Measurements from ENCODE around the gene CLCN6.

CLCN6 gene

DNA sequence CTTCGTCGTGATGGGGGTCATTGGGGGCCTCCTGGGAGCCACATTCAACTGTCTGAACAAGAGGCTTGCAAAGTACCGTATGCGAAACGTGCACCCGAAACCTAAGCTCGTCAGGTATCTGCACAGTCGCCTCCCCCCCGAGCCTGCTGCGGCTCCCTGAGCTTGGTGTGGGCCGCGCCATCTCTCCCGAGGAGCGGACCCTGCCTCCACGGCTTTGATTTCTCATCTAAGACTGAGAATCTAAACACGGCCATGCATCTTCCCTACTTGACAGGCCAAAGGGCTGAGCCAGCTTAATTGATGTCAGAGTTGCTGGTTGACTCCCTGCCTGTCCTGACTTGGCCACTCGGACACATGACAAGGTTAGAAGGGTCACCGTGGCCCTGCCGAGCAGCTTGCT, 22.5 kb downstream of the CLCN6 start:
- Histone ChIP-seq H3K27me3 (ENCODE audit: insufficient read depth, low read length) (no peaks in the 10 kb centered on the region), H3K23ac (ENCODE audit: low read length) (no peak overlapping the region), H3K4me1 (ENCODE audit: control insufficient read depth in 1 of 2, insufficient read depth in 2 of 2, low read length in 2 of 2) (no peaks in the 10 kb centered on the region), H2BK12ac (ENCODE audit: low read length) (no peak overlapping the region), H4K91ac (ENCODE audit: low read depth, low read length) (no peak overlapping the region), H3K36me3 (ENCODE audit: control insufficient read depth in 1 of 2, insufficient read depth in 2 of 2, low read length in 2 of 2) (peaks cover 65 to 83% of the 10 kb centered on the region in 2 experiments), H2AK5ac (ENCODE audit: low read length) (no peak overlapping the region), H3K79me1 (ENCODE audit: low read length) (no peaks in the 10 kb centered on the region), H3K4me2 (ENCODE audit: low read length) (no peak overlapping the region), H4K12ac (ENCODE audit: low read depth, low read length) (no peak overlapping the region), H3K9me3 (ENCODE audit: insufficient read depth, low read depth, low read length) (no peaks in the 10 kb centered on the region), H3K27ac (ENCODE audit: low read depth, low read length) (no peak overlapping the region), H3K14ac (ENCODE audit: low read length) (no peak overlapping the region), H2BK120ac (ENCODE audit: insufficient read depth, low read length, poor library complexity) (no peak overlapping the region), H2AFZ (ENCODE audit: insufficient read depth, low read length, poor library complexity) (no peak overlapping the region), H3K9ac (ENCODE audit: low read length) (no peak overlapping the region), H3K18ac (ENCODE audit: low read length) (no peak overlapping the region), H2BK5ac (ENCODE audit: low read depth, low read length, poor library complexity) (no peak overlapping the region), H4K8ac (ENCODE audit: low read depth, low read length) (no peak overlapping the region), H3K79me2 (ENCODE audit: control insufficient read depth, insufficient read depth, low read length, poor library complexity) (no peaks in the 10 kb centered on the region), H3K4me3 (ENCODE audit: low read depth, low read length) (no peak overlapping the region), H3K4ac (ENCODE audit: low read depth, low read length) (no peak overlapping the region)
- no peak for DNase-seq
- WGBS (ENCODE audit: extremely low coverage, insufficient coverage, insufficient read length) = no CpG with 5 or more reads among the region's 19 CpGs

- DNase-seq = no peak
- no peak overlapping the region for H3K18ac ChIP-seq (ENCODE audit: low read length)
- H3K9me3 ChIP-seq (ENCODE audit: insufficient read depth, low read depth, low read length) = peaks cover 2% of the 10 kb centered on the region
- no peak overlapping the region for H3K9ac ChIP-seq (ENCODE audit: low read length)
- no peak overlapping the region for H2BK5ac ChIP-seq (ENCODE audit: low read depth, low read length, poor library complexity)
- no CpG with 5 or more reads among the region's 9 CpGs for WGBS (ENCODE audit: extremely low coverage, insufficient coverage, insufficient read length)
- H2BK120ac ChIP-seq (ENCODE audit: insufficient read depth, low read length, poor library complexity) = no peak overlapping the region
- no peak overlapping the region for H4K8ac ChIP-seq (ENCODE audit: low read depth, low read length)
- H3K36me3 ChIP-seq (ENCODE audit: control insufficient read depth in 1 of 2, insufficient read depth in 2 of 2, low read length in 2 of 2) = peaks cover 77 to 85% of the 10 kb centered on the region in 2 experiments
- no peak overlapping the region for H3K4ac ChIP-seq (ENCODE audit: low read depth, low read length)
- no peak overlapping the region for H3K4me3 ChIP-seq (ENCODE audit: low read depth, low read length)
- no peaks in the 10 kb centered on the region for H3K27me3 ChIP-seq (ENCODE audit: insufficient read depth, low read length)
- no peak overlapping the region for H2AK5ac ChIP-seq (ENCODE audit: low read length)
- no peak overlapping the region for H2AFZ ChIP-seq (ENCODE audit: insufficient read depth, low read length, poor library complexity)
- H3K14ac ChIP-seq (ENCODE audit: low read length) = no peak overlapping the region
- H3K23ac ChIP-seq (ENCODE audit: low read length) = no peak overlapping the region
- H3K79me2 ChIP-seq (ENCODE audit: control insufficient read depth, insufficient read depth, low read length, poor library complexity) = no peaks in the 10 kb centered on the region
- no peak overlapping the region for H4K91ac ChIP-seq (ENCODE audit: low read depth, low read length)
- no peak overlapping the region for H2BK12ac ChIP-seq (ENCODE audit: low read length)
- H3K79me1 ChIP-seq (ENCODE audit: low read length) = no peaks in the 10 kb centered on the region
- no peak overlapping the region for H3K27ac ChIP-seq (ENCODE audit: low read depth, low read length)
- H4K12ac ChIP-seq (ENCODE audit: low read depth, low read length) = no peak overlapping the region
- H3K4me2 ChIP-seq (ENCODE audit: low read length) = no peak overlapping the region
- no peaks in the 10 kb centered on the region for H3K4me1 ChIP-seq (ENCODE audit: control insufficient read depth in 1 of 2, insufficient read depth in 2 of 2, low read length in 2 of 2)
Measured at GRCh38 chr1:11831945-11832725, 26.1 kb downstream of the CLCN6 start.

DNA sequence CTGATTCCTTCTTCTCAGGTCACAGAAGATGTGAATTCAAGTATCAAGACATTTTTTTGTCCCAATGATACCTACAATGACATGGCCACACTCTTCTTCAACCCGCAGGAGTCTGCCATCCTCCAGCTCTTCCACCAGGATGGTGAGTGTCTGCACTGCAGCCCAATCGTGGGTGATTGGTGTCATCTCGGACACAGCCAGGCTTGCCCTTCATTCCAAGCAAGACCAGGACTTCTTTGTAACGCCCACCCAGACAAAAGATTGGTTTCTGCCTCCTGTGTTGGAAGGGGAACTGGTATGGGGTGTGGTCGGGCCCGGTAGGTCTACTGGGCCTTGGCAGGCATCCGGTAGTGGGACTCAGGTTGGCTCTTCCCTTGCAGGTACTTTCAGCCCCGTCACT, 27.5 kb downstream of the CLCN6 start:
- Histone ChIP-seq H3K27me3 (ENCODE audit: insufficient read depth, low read length) (no peaks in the 10 kb centered on the region), H2BK5ac (ENCODE audit: low read depth, low read length, poor library complexity) (no peak overlapping the region), H3K14ac (ENCODE audit: low read length) (no peak overlapping the region), H3K23ac (ENCODE audit: low read length) (no peak overlapping the region), H2AFZ (ENCODE audit: insufficient read depth, low read length, poor library complexity) (no peak overlapping the region), H3K36me3 (ENCODE audit: control insufficient read depth in 1 of 2, insufficient read depth in 2 of 2, low read length in 2 of 2) (peaks cover 78 to 85% of the 10 kb centered on the region in 2 experiments), H3K4me2 (ENCODE audit: low read length) (no peak overlapping the region), H2BK120ac (ENCODE audit: insufficient read depth, low read length, poor library complexity) (no peak overlapping the region), H4K12ac (ENCODE audit: low read depth, low read length) (no peak overlapping the region), H4K8ac (ENCODE audit: low read depth, low read length) (no peak overlapping the region), H3K4me1 (ENCODE audit: control insufficient read depth in 1 of 2, insufficient read depth in 2 of 2, low read length in 2 of 2) (no peaks in the 10 kb centered on the region), H3K79me1 (ENCODE audit: low read length) (no peaks in the 10 kb centered on the region), H3K4ac (ENCODE audit: low read depth, low read length) (no peak overlapping the region), H3K27ac (ENCODE audit: low read depth, low read length) (no peak overlapping the region), H3K9me3 (ENCODE audit: insufficient read depth, low read depth, low read length) (peaks cover 4% of the 10 kb centered on the region), H3K4me3 (ENCODE audit: low read depth, low read length) (no peak overlapping the region), H2BK12ac (ENCODE audit: low read length) (no peak overlapping the region), H4K91ac (ENCODE audit: low read depth, low read length) (no peak overlapping the region), H3K79me2 (ENCODE audit: control insufficient read depth, insufficient read depth, low read length, poor library complexity) (no peaks in the 10 kb centered on the region), H2AK5ac (ENCODE audit: low read length) (no peak overlapping the region), H3K18ac (ENCODE audit: low read length) (no peak overlapping the region), H3K9ac (ENCODE audit: low read length) (no peak overlapping the region)
- DNase-seq = no peak
- no CpG with 5 or more reads among the region's 8 CpGs for WGBS (ENCODE audit: extremely low coverage, insufficient coverage, insufficient read length)

DNA sequence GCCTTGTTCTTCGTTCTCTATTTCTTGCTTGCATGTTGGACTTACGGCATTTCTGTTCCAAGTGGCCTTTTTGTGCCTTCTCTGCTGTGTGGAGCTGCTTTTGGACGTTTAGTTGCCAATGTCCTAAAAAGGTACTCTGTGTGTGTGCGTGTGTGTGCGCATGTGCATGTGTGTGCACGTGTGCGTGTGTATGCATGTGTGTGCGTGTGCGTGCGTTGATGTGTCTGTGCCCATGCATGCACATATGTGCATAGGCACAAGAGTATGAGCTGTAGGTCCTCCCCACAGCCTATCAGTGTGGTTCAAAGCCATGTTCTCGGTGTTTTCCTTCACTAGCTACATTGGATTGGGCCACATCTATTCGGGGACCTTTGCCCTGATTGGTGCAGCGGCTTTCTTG, 27.9 kb downstream of the CLCN6 start:
- Histone ChIP-seq H3K79me1 (ENCODE audit: low read length) (no peaks in the 10 kb centered on the region), H3K79me2 (ENCODE audit: control insufficient read depth, insufficient read depth, low read length, poor library complexity) (no peaks in the 10 kb centered on the region), H3K36me3 (ENCODE audit: control insufficient read depth in 1 of 2, insufficient read depth in 2 of 2, low read length in 2 of 2) (peaks cover 76 to 84% of the 10 kb centered on the region in 2 experiments), H3K27me3 (ENCODE audit: insufficient read depth, low read length) (no peaks in the 10 kb centered on the region), H4K91ac (ENCODE audit: low read depth, low read length) (no peak overlapping the region), H2AK5ac (ENCODE audit: low read length) (no peak overlapping the region), H3K4ac (ENCODE audit: low read depth, low read length) (no peak overlapping the region), H3K27ac (ENCODE audit: low read depth, low read length) (no peak overlapping the region), H3K4me2 (ENCODE audit: low read length) (no peak overlapping the region), H3K18ac (ENCODE audit: low read length) (no peak overlapping the region), H2AFZ (ENCODE audit: insufficient read depth, low read length, poor library complexity) (no peak overlapping the region), H4K8ac (ENCODE audit: low read depth, low read length) (no peak overlapping the region), H4K12ac (ENCODE audit: low read depth, low read length) (no peak overlapping the region), H2BK12ac (ENCODE audit: low read length) (no peak overlapping the region), H3K9ac (ENCODE audit: low read length) (no peak overlapping the region), H3K4me3 (ENCODE audit: low read depth, low read length) (no peak overlapping the region), H2BK5ac (ENCODE audit: low read depth, low read length, poor library complexity) (no peak overlapping the region), H3K9me3 (ENCODE audit: insufficient read depth, low read depth, low read length) (peaks cover 4% of the 10 kb centered on the region), H3K14ac (ENCODE audit: low read length) (no peak overlapping the region), H2BK120ac (ENCODE audit: insufficient read depth, low read length, poor library complexity) (no peak overlapping the region), H3K4me1 (ENCODE audit: control insufficient read depth in 1 of 2, insufficient read depth in 2 of 2, low read length in 2 of 2) (no peaks in the 10 kb centered on the region), H3K23ac (ENCODE audit: low read length) (no peak overlapping the region)
- no peak for DNase-seq
- WGBS (ENCODE audit: extremely low coverage, insufficient coverage, insufficient read length) = no CpG with 5 or more reads among the region's 13 CpGs

Data from trophoblast cell (in vitro differentiated cells and primary cell).